Measurements from ENCODE around the gene PGM2.

PGM2 gene

DNA sequence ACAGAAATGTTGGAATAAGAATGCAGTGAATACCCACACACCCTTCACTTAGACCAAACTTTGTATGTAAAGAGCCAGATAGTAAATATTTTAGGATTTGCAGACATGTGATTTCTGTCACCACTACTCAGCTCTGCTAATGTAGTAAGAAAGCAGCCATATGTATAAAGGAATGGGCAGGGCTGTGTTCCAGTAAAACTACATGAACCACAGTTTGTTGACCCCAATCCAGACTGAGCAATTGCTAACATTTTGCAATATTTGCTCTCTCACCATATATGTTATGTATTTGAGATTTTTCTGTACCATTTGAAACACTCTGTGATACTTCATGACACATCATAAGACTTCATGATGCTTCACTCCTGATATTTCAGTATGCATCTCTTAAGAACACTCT, 32.4 kb downstream of the PGM2 start:
- FAIRE-seq (peak; percentile 40), DNase-seq (ENCODE audit: insufficient read length, low spot score) (no peak)

DNA sequence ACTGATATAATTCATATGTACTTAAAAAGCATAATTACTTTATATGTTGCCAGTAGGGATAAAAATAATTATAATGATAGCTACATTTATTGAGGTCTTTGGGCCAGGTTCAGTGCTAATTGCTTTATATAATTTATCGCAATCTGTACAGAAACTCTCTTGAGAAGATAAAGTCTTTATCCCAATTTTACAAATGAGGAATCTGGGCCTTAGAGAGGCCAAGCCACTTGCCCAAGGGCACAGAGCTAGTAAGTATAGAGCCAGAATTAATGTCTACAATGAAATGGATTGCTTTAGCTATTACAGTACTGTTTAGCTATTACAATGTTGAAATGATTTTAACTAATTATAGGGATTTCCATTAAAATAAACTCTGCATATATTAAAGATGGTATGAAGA, 33.8 kb downstream of the PGM2 start:
- no peak for DNase-seq (ENCODE audit: insufficient read length, low spot score)
- no peak for FAIRE-seq

DNA sequence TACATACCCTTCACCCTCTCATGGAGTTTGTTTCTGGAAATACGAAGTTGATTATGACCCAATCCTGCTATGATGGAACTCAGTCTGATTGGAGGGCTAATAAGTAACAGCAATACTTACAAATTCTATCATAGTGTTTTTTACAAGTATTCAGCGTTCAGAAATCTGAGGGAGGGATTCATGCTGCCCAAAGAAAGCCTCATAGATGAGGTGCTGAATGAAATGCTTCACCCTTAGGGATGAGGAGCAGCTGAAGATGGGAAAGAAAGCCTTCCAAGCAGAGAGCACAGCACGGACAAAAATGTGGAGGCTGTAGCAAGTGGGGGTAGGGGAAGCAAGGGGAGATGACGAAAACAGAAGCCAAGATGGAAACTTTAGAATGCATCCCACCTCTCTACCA, 36.5 kb downstream of the PGM2 start:
- FAIRE-seq: no peak

DNA sequence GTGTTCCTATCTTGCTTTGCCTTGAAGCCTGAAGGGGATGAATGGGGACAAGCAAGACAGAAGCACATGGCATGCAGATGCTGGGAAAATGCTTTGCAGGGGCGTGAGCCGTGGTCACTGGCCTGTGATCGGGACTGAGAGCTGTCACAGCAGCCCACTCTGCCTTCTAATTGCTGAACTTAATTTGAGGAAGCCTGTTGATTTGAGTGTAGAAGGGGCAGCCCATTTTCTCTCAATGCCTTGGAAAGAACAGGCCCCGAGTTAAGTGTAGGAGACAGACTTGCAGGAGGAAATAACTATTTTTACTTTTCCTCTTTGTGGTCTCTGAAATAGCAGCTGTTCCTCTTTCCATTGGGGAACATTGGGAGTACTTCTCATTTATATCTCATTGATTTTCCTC, 38.3 kb downstream of the PGM2 start:
- DNase-seq (ENCODE audit: insufficient read length, low spot score) (no peak), FAIRE-seq (no peak)

More for the DNA sequence above, 36.5 kb downstream of the PGM2 start:
- no peak for DNase-seq (ENCODE audit: insufficient read length, low spot score)

DNA sequence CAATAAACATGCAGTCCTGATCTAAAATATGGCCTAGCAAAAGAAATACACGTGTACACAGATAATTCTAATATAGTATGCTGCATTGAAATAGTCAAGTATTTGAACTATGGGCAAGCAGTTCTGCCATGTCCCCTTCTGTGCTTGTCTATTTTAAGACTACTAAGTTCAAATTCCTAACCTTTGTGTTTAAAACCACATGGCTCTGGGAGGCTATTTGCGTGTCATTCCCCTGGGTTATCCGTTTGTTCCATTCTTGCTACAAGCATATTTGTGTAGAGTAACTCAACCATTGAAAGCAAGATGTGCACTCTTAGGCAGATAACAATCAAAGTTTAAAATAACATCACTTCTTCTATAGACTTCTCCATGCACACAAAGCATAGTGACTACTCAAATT, 39.0 kb downstream of the PGM2 start:
- no peak for DNase-seq (ENCODE audit: insufficient read length, low spot score)
- no peak for FAIRE-seq

DNA sequence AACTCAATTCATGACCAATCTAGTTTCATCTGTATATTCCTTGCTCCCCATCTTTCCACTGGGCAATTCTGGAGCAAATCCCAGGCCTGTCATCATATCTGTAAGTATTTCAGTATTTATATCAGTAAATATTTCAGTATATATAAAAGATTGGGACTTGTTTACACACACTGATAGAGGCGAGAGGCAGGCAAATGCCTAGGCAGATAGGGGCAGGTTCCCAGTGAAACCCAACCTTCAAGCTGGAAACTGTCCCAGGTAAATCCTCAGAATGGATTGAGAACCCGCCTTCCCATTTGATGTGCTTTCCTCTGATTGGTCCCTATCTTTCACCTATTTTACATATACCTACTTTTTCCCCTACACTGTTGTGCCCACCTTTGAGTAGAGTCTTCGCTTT, 40.6 kb downstream of the PGM2 start:
- no peak for DNase-seq (ENCODE audit: insufficient read length, low spot score)
- FAIRE-seq: no peak

DNA sequence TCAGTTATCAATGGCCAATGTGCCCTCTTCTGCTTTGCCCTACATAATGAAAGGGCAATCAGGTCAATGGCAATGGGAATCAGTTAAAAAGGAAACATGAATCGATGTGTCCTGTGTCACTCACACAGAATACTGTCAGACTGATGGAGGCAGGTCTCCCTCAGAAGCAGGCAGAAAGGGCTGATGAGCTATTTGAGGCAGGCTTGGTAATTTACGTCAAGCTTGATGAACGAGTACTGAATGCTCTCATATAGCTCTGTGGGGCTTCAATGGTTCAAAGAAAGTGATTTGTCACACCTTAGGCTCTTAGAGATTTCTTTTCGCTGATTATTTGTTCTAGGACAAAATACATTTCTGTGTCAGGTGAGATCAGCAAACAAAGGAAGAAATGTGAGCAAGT, 41.8 kb downstream of the PGM2 start:
- DNase-seq (ENCODE audit: insufficient read length, low spot score) (no peak), FAIRE-seq (no peak)

DNA sequence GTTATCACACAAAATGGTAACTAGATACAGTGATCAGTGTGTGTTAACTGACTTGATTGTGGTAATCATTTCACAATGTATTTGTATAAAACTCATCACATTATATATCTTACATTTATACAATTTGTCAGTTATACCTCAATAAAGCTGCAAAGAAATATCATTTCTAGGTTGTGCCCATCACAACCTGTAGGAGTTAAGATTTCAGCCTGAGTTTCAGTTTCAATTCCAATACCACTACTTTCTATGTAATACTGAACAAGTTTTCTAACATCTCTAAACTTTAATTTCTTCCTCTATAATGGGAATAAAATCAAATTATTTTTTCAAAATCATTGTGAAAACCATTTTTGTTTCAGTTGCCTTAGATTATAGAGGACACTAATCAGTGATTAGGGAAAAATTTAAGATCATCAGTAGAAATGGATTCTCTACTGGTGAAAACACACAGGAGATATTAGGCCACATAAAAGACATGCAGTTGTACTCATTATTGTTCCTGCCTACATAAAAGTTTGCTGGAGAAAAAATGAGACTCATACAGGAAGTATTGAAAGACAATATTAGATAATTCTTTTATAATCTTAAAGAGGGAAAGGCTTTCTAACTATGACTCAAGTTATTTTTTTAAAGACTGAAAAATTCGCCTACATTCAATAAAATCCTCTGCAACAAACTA, 46.0 kb downstream of the PGM2 start:
- DNase-seq (ENCODE audit: insufficient read length, low spot score) (no peak), FAIRE-seq (no peak)

DNA sequence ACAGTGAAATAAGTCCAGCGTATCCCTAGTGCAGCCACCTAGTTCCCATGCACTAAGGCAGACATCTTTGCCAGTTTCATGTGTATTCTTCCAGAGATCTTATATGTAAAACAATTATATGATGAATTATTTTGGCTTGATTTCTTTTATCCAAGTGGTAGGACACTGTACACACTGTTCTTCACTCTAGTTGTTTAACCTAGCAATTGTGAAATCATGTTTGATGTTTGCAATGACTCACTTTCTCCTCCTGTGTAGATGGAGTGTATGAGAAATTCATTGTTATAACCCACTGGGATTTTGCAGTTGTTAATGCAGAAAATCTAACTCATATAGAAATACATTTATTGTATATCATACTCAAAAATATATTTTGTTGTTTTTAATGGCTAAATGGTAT, 46.9 kb downstream of the PGM2 start:
- DNase-seq (ENCODE audit: insufficient read length, low spot score) (no peak), FAIRE-seq (no peak)

DNA sequence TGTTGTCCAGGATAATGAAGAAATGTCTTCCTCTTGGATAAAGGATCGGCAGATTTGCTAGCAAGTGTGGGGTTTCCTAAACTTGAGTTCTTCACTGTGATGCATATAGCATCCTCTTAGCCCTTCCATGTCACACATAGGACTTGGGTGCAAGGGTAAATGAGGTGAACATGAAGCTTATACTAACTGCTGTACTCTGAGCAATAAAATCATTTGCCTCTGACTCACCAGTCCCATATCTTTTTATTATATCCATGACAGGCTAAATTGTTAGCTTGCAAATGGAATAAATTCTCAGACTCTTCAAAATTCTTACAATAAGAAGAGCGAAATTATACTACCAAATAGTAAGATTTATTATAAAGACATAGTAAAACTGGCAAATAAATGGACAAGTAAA, 49.7 kb downstream of the PGM2 start:
- FAIRE-seq: no peak

DNA sequence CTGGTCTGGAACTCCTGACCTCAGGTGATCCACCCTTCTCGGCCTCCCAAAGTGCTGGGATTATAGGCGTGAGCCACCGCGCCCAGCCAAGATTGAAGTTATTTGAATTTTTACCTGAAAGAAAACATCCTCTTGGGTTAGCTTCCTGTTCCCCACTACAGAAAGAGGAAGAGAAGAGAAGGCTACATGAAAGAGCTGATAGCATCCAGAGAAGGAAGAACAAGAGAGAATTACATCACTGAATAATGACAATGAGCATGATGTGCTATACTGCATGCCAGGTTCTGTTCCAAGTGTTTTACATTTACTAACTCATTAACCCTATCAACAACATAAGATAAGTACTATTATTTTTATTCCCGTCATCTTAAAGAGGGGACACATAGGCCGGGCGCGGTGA, 52.9 kb downstream of the PGM2 start:
- DNase-seq (ENCODE audit: insufficient read length, low spot score) (no peak), FAIRE-seq (no peak)

More for the DNA sequence above, 49.7 kb downstream of the PGM2 start:
- no peak for DNase-seq (ENCODE audit: insufficient read length, low spot score)

DNA sequence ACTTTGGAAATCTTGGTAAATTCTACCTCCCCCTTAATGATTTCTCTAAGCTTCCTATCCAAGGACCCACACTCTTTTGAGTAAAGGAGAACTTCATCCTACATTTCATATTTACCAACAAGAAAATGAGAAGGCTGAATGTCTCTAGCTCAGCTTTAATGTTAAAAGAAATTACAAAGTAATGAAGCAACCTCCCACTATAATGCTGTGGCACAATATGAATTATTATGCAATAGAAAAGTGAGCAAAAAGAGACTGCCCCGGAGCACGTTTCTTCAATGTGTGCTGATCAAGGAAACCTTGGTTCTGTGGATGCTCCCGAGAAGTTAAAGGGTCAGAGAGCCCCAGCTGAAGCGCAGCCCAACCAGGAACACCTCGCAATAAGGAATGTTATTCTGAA, 55.3 kb downstream of the PGM2 start:
- DNase-seq (ENCODE audit: insufficient read length, low spot score) (no peak), FAIRE-seq (no peak)

DNA sequence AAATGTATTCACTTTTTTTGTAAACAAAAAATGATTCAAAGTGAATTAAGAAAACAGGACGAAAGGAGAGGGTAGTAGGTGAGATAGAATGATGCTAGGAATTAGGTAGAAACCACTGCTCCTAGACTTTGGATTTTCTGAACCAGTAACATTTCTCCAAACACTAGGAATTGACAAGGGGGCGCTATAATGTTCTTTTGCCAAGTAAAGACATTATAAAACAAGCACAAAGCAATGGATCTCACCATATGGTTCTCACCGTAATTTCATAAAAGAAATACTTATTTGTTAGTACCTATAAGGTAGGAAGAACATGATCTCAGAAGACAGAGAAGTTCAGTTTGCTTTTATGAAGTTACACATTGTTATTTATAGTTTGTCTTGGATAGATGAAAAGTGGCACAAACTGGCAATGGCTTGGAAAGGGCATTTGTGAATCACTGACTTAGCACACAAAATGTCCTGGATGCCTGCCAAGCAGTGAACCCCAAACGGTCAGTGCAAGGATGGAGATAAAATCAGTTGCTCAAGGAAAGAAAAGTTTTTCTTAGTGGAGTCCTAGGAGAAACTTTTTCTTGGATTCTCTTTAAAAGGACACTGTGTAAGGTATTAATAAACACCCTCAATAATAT, 56.3 kb downstream of the PGM2 start:
- DNase-seq (ENCODE audit: insufficient read length, low spot score) (no peak), FAIRE-seq (no peak)

DNA sequence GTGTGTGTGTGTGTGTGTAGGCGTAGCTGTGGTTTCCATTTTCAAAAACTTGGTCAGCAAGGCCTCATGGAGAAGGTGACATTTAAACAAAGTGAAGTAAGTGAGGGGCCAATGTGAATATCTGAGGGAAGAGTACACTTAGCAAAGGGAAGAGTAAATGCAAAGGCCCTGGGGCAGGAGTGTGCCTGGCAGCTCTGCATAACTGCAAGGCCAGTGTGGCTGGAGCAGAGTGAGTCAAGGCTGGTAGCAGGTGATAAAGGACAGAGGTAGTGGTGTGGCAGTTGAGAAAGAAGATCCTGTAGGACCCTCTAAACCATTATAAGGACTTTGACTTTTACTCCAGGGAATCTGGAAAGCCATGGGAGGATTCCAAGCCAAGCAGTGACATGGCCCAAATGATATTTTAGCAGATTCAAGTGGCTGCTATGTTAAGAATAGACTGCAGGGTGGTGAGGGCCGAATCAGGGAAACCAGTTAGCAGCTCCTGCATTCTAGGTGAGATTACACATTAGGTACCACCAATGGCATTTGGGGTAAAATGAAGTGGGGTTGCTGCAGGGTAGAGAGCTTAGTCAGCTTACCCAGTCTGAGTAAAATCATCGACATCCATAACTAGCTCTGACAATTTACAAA, 58.5 kb downstream of the PGM2 start:
- no peak for DNase-seq (ENCODE audit: insufficient read length, low spot score)
- no peak for FAIRE-seq

DNA sequence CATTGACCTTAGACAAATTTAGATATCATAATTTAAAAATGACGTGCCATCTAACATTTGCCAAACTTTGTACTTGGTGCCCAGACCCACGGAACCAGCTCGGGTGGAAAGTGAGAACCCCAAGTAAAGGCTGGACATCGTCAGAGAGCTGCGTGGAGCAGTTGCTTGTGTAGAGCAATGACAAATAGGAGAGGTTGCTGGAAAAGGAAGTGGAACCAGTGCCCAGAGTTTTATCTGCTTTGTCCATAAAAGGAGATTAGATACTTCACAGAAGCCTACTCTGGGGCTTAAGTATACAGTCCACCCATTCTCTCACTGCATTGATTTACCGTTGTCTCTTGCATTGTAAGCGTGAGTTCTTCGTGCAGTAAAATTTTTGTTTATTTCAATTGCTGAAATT, 59.0 kb downstream of the PGM2 start:
- DNase-seq (ENCODE audit: insufficient read length, low spot score): no peak
- no peak for FAIRE-seq

DNA sequence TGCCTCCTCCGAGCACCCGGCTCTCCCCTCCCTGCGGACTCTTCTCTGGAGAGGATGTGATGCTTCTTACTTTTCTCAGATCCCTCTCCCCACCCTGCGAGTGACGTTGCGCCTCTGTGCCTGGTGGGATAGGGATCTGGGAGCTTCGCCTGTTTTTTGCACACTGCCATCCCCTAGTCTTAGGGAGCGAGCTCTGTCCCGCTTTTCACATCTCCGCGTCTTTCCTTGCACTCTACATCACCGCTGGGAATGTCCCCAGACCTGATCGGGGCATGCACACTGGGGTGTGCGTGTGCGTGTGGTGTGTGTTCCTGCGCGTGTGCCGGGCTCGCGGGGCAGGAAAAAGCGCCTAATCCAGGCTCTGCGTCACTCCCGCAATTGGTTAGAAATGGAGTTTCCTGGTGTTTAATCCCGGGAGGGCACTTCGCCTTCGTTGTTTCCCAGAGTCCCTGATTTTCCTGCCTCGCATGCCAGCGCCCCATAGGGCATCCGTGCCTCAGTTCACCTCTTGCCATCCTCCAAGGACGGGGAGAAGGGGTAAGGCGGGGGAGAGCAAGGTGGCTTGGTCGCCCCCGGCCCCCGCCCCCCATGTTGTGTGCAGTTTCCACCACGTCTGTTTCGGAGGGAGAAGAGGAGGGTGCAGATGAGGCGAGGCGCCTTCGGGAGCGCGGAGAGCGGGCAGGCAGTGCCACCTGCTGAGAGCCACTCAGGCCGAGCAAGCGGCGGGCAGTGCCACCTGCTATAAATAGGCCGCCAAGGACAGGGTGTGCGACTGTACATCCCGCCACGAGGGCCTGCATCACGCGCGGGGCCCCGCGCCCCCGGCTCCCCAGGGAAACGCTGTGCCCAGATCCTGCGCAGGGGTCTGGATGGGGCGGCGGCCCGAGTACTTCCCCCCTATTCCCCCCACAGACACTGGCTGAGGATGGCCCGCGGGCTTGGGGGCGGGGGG, 63.6 kb downstream of the PGM2 start:
- peak; percentile 31 for DNase-seq (ENCODE audit: insufficient read length, low spot score)
- peak; percentile 73 for FAIRE-seq

DNA sequence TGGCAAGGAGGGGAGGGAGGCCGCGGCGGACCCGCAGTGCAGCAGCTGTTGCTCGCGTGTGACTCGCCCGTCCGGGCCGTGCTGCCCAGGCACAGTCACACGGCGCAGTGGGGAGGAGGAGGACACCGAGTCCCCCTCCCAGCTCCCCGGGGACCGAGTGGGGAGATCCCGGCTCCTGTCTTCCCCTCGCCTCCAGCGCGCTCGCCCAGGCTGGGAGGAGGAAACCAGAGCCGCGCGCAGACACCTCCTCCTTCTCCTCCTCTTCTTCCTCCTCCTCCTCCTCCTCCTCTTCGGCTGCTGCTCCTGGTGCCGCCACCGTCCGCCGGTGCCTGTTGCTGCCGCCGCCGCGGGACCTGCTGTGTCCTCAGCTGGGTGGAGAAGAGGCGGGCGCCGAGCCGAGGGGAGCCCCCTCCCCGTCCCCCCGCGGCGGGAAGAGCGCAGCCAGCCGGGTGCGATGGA, 64.3 kb downstream of the PGM2 start, which contains the start of gene TBC1D1:
Gene TBC1D1 (plus strand): TSS at position 284 of the 459 bp plus-strand sequence. CDS start 11,012 bp downstream, outside the sequence.
- FAIRE-seq (peak; percentile 92), DNase-seq (ENCODE audit: insufficient read length, low spot score) (peak; percentile 9)

DNA sequence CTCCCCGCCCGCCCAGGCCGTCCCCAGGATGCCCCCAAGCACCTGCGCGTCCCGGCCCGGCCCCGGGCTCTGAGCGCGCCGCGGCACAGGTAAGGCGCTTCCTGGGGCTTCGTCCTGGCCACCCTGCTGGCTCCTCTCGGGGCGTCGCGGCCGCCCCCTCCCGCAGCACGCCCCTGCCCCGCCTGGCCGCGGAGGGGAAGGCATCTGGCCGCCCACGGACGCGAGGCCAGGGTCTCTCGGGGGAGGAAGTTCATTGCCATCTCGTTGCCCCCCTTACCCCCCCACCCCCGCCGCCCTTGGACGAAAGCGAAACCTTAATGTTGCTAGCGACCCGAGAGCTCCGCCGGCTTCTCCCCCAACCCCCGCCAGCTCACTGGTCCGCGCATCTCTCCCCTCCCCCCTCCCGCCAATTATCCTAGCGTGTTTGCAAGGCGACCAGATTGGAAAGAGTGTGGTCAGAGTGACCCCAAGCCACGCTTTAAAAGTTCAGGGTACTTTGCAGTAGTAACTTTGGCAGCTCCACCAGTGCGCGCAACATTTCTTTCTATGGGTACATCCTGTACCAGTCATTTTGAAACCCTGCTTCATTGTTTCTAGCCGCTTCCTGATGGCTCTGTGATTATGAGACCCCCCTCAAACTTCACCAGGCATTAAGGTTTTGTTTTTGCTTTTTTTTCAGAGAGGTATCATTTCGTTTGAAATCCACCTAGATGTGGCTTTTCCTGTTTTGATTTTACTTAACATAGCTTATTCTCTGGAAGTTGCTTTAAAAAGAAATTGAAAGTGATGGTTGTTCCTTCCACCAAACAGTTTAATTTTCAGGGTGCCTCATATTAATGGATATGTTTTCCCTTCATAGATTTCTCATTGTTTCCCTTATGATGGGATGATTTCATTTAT, 65.0 kb downstream of the PGM2 start:
- DNase-seq (ENCODE audit: insufficient read length, low spot score) (peak; percentile 48), FAIRE-seq (peak; percentile 98)

DNA sequence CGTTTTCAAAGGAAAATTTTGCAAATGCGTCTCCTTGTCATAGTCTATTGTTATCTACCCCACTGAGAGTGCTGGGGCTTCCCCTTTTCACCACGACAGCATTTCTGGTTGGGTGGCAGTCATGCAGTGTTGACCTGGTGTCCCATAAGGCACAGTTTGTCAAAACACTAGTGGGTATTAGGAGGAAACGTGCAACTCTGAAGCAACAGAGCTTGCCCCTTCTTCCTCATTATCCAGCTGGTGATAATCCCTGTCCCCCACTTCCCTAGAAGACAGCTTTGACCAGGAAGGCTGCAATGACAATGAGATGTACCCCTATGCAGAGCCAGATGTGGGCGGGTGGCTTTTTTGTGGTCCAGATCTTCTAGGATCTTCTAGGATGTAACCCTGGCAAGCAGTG, 66.2 kb downstream of the PGM2 start:
- peak; percentile 96 for FAIRE-seq
- peak; percentile 25 for DNase-seq (ENCODE audit: insufficient read length, low spot score)

DNA sequence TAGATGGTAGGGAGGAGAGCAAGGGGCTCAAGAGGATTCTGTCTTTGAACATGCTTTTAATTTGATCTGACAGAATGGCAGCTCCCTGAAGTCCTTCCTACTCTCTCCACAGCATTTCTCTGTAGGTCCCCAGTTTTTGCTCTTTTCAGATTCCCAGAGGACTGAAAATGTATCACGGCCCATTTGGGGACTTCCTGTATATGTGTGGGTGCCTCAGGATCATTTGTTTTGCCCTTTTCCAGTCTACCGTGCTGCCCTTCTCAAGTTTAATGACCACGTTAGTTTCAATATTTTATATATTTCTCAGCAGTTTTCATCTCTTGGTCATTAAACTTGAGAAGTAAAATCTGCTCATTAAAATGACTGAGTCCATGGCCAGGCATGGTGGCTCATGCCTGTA, 66.7 kb downstream of the PGM2 start:
- no peak for DNase-seq (ENCODE audit: insufficient read length, low spot score)
- peak; percentile 81 for FAIRE-seq

Measured in GM19239 (cell line).